GM23338 (cell line): Measurements from ENCODE around the gene TBC1D2B.

Experiments
- CTCF ChIP-seq, 2 experiments: fragments of 200-600 bp in 1 of 2; sonication (generic) in 1 of 2; conservative IDR thresholded peaks; 2 replicates each; pipeline versions ENCODE4 v1.5.1 to v1.6.1; 2016 to 2017; ENCODE audit warnings: antibody characterized with exemption in 2 of 2, low read depth in 2 of 2, mild to moderate bottlenecking in 2 of 2, moderate library complexity in 1 of 2
- EZH2 ChIP-seq: fragments of 200-600 bp; sonication (generic); IDR thresholded peaks from one replicate; pipeline ENCODE4 v1.8.0; 2017; ENCODE audit warnings: antibody characterized with exemption, mild to moderate bottlenecking, low read depth; ENCODE audit not compliant: unreplicated experiment
- EZH2phosphoT487 ChIP-seq: fragments of 200-600 bp; sonication (generic); IDR thresholded peaks from one replicate; pipeline ENCODE4 v1.8.1; 2018; ENCODE audit warnings: antibody characterized with exemption; ENCODE audit not compliant: unreplicated experiment
- POLR2AphosphoS5 ChIP-seq: IDR thresholded peaks from 2 replicates; pipeline ENCODE4 v1.6.1; 2016; ENCODE audit warnings: antibody characterized with exemption, low read depth
- ZNF114 ChIP-seq: fragments of 250-450 bp; sonication (Bioruptor Pico); IDR thresholded peaks from 2 replicates; pipeline ENCODE4 v1.5.0; 2020; ENCODE audit warnings: mild to moderate bottlenecking, moderate library complexity
- TF ChIP-seq, protein P1 (sequence below): IDR thresholded peaks from one replicate; pipeline ENCODE4 v1.6.1; 2018; ENCODE audit warnings: antibody characterized with exemption; ENCODE audit not compliant: unreplicated experiment

GRCh38 chr15:78087951-78088772 is 10.7 kb upstream of the TBC1D2B start:
- no peak for TF ChIP-seq CTCF (conservative IDR thresholded peaks at IDR 0.05; ENCODE audit: low read depth in 2 of 2)
- TF ChIP-seq ZNF114 (CRISPR knock-in tag), result no peak
- TF ChIP-seq EZH2phosphoT487, result no peak
- no peak for TF ChIP-seq EZH2
- TF ChIP-seq, protein P1, sequence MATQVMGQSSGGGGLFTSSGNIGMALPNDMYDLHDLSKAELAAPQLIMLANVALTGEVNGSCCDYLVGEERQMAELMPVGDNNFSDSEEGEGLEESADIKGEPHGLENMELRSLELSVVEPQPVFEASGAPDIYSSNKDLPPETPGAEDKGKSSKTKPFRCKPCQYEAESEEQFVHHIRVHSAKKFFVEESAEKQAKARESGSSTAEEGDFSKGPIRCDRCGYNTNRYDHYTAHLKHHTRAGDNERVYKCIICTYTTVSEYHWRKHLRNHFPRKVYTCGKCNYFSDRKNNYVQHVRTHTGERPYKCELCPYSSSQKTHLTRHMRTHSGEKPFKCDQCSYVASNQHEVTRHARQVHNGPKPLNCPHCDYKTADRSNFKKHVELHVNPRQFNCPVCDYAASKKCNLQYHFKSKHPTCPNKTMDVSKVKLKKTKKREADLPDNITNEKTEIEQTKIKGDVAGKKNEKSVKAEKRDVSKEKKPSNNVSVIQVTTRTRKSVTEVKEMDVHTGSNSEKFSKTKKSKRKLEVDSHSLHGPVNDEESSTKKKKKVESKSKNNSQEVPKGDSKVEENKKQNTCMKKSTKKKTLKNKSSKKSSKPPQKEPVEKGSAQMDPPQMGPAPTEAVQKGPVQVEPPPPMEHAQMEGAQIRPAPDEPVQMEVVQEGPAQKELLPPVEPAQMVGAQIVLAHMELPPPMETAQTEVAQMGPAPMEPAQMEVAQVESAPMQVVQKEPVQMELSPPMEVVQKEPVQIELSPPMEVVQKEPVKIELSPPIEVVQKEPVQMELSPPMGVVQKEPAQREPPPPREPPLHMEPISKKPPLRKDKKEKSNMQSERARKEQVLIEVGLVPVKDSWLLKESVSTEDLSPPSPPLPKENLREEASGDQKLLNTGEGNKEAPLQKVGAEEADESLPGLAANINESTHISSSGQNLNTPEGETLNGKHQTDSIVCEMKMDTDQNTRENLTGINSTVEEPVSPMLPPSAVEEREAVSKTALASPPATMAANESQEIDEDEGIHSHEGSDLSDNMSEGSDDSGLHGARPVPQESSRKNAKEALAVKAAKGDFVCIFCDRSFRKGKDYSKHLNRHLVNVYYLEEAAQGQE, result no peak
- no peak for TF ChIP-seq POLR2AphosphoS5
